Kidney (tissue), 14 donors: ENCODE measurements around the gene IGFALS. TPM values are rescaled to one million over a fixed set of nuclear protein-coding genes. Genes with fewer than 3 reads are reported as not detected.

Experiments used
- DNase-seq, 5 donors: peaks; one replicate each; pipeline ENCODE4 v3.0.0-alpha.2; 2013 to 2020
- FAIRE-seq: peaks from 2 replicates; lab custom pipeline; 2012; peaks lifted over from hg19 to GRCh38; lab: Jason Lieb, UNC
- H3K27ac ChIP-seq, 2 donors: one replicate each; pipeline ENCODE4 v1.7.0; 2013; ENCODE audit warnings: low read depth in 2 of 2, low read length in 2 of 2, inconsistent platforms in 1 of 2
- H3K27me3 ChIP-seq: one replicate; pipeline ENCODE4 v1.7.1; 2013; ENCODE audit warnings: low read length, inconsistent platforms; ENCODE audit not compliant: control insufficient read depth, insufficient read depth
- H3K36me3 ChIP-seq, 3 donors: one replicate each; pipeline versions ENCODE4 v1.7.0 to v1.7.1; 2013; ENCODE audit warnings: low read length in 3 of 3, control low read depth in 1 of 3, inconsistent platforms in 1 of 3; ENCODE audit not compliant: insufficient read depth in 3 of 3, control insufficient read depth in 2 of 3
- H3K4me1 ChIP-seq, 3 donors: one replicate each; pipeline versions ENCODE4 v1.7.0 to v1.7.1; 2013; ENCODE audit warnings: low read length in 3 of 3, inconsistent platforms in 1 of 3, low read depth in 1 of 3; ENCODE audit not compliant: control insufficient read depth in 2 of 3, insufficient read depth in 2 of 3
- H3K4me3 ChIP-seq, 3 donors: one replicate each; pipeline versions ENCODE4 v1.7.0 to v1.8.1; 2013; ENCODE audit warnings: low read length in 3 of 3, control low read depth in 1 of 3, inconsistent platforms in 1 of 3
- H3K9ac ChIP-seq, 3 donors: one replicate each; pipeline versions ENCODE4 v1.7.0 to v1.7.1; 2013; ENCODE audit warnings: low read length in 3 of 3, control low read depth in 1 of 3, inconsistent platforms in 1 of 3
- H3K9me3 ChIP-seq, 3 donors: one replicate each; pipeline versions ENCODE4 v1.7.0 to v1.7.1; 2013; ENCODE audit warnings: low read length in 3 of 3, control low read depth in 1 of 3, inconsistent platforms in 1 of 3; ENCODE audit not compliant: control insufficient read depth in 2 of 3, insufficient read depth in 1 of 3
- intact Hi-C: fragments of 100-400 bp; cut with DNase I; formaldehyde crosslinking; loops from one replicate; pipeline ENCODE4 v1.11.1; 2022
- polyA plus RNA-seq: library from polyadenylated mRNA; stranded (reverse); fragments of 350-450 nt; fragmentation: Illumina TruSeq; extraction: RNeasy Lipid Tissue Mini Kit (QIAGEN cat#74804); gene quantifications from one replicate; pipeline ENCODE4 v1.2.3, GENCODE V29; 2014; ENCODE audit warnings: low read depth, low replicate concordance; ENCODE audit not compliant: insufficient read depth
- total RNA-seq: library from RNA; stranded (reverse); fragmentation: NEBNext Ultra II Directional; extraction: Animal tissue kit (Norgen Biotek cat#: 25700); gene quantifications from one replicate; pipeline ENCODE4 v1.2.1, GENCODE V29; 2021
- TF ChIP-seq, protein P1 (sequence below): IDR thresholded peaks from 3 replicates; pipeline ENCODE4 v1.5.1; 2012; ENCODE audit warnings: mild to moderate bottlenecking, moderate library complexity, borderline replicate concordance; ENCODE audit not compliant: insufficient read depth; ENCODE audit errors: extremely low read depth
- donor health status: control.
- donor health status: control.
- donor health status: control.
- donor health status: control.
- donor health status: control.
- donor health status: DM: yes; HTN: yes; CAD: no.
- donor health status: Normal renal cell carcinoma (clear cell type).

Gene IGFALS
- total and polyA plus RNA-seq, 2 donors from 2014 or later, result 1.4 to 2.9 TPM

DNA sequence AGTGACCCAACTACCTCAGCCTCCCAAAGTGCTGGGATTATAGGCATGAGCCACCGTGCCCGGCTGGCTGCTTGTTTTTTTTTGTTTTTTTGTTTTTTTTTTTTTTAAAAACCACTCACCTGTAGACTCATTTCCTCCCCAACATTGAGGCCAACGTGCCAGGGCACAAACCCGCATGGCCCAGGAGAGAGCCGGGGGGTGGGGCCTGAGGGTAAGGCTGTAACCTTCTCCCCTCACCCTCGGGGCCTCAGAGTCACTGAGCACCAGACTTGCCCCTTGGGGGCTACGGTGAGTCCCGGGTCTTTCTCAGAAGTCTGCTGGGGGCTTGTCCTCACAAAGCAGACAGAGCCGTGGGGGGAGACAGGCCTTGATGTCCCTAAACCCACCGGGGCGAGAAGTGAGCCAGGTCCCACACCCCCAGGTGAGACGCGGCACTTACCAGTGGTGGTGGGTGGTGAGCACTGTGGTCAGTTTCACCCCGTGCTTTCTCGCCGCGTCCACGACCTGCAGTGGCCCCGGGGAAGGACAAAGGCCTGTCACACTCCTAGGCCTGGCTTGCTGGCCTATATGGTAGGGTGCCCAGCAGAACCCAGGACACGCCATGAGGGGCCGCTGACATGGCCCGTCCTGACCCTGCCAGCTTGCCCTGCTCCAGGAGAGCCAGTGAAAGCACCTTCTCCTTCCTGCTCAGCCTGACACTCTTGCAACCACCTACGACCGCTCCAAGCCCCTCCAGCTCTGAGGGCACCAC, 28.5 kb upstream of the IGFALS start:
- no peak overlapping the region for H3K27ac ChIP-seq
- TF ChIP-seq, protein P1, sequence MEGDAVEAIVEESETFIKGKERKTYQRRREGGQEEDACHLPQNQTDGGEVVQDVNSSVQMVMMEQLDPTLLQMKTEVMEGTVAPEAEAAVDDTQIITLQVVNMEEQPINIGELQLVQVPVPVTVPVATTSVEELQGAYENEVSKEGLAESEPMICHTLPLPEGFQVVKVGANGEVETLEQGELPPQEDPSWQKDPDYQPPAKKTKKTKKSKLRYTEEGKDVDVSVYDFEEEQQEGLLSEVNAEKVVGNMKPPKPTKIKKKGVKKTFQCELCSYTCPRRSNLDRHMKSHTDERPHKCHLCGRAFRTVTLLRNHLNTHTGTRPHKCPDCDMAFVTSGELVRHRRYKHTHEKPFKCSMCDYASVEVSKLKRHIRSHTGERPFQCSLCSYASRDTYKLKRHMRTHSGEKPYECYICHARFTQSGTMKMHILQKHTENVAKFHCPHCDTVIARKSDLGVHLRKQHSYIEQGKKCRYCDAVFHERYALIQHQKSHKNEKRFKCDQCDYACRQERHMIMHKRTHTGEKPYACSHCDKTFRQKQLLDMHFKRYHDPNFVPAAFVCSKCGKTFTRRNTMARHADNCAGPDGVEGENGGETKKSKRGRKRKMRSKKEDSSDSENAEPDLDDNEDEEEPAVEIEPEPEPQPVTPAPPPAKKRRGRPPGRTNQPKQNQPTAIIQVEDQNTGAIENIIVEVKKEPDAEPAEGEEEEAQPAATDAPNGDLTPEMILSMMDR, result no peak
- H3K4me3 ChIP-seq, result no peak overlapping the region
- no peak for FAIRE-seq
- DNase-seq, result no peak
- no peak overlapping the region for H3K9ac ChIP-seq
- peaks cover 0 to 30% (median 8%) of the 10 kb centered on the region in 3 donors for H3K36me3 ChIP-seq
- no peaks in the 10 kb centered on the region for H3K9me3 ChIP-seq
- H3K4me1 ChIP-seq, result peaks cover 0 to 13% (median 0%) of the 10 kb centered on the region in 3 donors
- no peaks in the 10 kb centered on the region for H3K27me3 ChIP-seq
- intact Hi-C loops, result no loop called here

DNA sequence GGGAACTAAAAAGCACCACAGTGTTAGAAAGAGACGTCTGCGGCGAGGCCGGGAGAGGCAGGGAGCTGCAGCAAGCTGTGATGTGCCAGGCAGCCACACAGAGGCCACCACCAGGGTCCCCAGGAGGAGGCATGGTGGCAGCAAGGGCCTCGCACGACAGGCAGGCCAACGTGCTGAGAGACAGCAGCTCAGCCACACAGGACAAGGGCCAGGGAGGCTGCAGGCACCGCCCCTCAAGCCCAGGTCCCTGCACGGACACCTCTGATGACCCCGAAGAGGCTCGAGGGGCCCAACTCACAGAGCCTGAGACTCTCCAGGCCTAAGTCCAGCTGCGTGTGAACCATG, 27.4 kb upstream of the IGFALS start:
- Histone ChIP-seq H3K4me3 (no peak overlapping the region), H3K36me3 (peaks cover 0 to 38% (median 11%) of the 10 kb centered on the region in 3 donors), H3K27ac (no peak overlapping the region), H3K9ac (no peak overlapping the region), H3K4me1 (peaks cover 0 to 12% (median 0%) of the 10 kb centered on the region in 3 donors), H3K27me3 (no peaks in the 10 kb centered on the region), H3K9me3 (no peaks in the 10 kb centered on the region)
- FAIRE-seq (no peak), DNase-seq (no peak)
- intact Hi-C loops, result no loop called here
- TF ChIP-seq, protein P1, result no peak

DNA sequence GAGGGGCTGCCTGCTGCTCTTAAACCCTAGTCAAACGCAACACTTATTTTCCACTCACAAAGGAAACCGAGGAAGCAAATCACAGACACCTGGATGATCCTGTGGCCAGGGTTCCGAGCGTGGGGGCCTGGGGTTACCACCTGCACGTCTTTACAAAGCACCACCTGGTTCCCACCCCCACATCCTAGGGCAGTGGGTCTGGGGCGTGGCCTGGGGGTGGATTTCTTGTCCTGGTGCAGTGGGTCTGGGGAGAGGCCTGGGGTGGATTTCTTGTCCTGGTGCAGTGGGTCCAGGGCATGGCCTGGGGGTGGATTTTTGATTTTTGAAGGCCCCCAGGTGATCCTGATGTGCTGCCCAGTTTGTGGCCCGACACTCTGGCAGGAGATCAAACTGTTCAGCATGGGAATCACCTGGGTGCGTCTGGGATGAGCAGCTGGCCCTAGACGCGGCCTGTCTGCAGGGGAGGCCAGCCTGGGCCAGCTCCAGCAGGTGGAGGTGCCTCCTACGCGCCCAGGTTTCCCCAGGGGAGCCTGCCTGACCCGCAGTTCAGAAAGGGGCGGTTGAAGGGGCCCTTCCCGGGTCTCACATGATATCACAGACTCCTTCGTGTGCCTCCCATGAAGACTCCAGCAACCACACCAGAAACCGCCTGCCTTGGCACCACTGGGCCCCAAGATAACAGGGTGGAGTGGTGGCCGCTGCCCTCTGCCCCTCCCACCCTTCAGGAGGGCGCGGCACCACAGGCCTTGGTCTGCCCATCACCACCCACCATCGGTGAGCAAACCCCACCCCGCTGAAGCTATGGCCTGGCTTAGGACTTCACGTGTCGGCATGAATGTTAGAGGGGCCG, 26.8 kb upstream of the IGFALS start:
- Histone ChIP-seq H3K4me3 (no peak overlapping the region), H3K4me1 (peaks cover 0 to 6% (median 0%) of the 10 kb centered on the region in 3 donors), H3K9me3 (no peaks in the 10 kb centered on the region), H3K27me3 (no peaks in the 10 kb centered on the region), H3K9ac (no peak overlapping the region), H3K27ac (no peak overlapping the region), H3K36me3 (peaks cover 0 to 39% (median 11%) of the 10 kb centered on the region in 3 donors)
- FAIRE-seq (no peak), DNase-seq (no peak)
- intact Hi-C loops, result no loop called here
- TF ChIP-seq, protein P1, result no peak
